Keratinocyte (primary cell): Measurements from ENCODE around the gene SRGAP3. TPM values are rescaled to one million over a fixed set of nuclear protein-coding genes. Genes with fewer than 3 reads are reported as not detected.

Source experiments
- DNase-seq: peaks from one replicate; pipeline ENCODE4 v3.0.0-alpha.2; 2011; ENCODE audit warnings: low read depth, missing footprints, low spot score
- FAIRE-seq: peaks from 2 replicates; lab custom pipeline; 2011; peaks lifted over from hg19 to GRCh38; lab: Jason Lieb, UNC
- H2AFZ ChIP-seq: 2 replicates; pipeline ENCODE4 v1.6.0; 2012; ENCODE audit warnings: low read length, control low read depth, inconsistent platforms; ENCODE audit not compliant: control insufficient read depth
- H3K27ac ChIP-seq: 2 replicates; pipeline ENCODE4 v1.5.1; 2011; ENCODE audit warnings: low read length; ENCODE audit not compliant: control insufficient read depth, insufficient read depth
- H3K27me3 ChIP-seq: 3 replicates; pipeline ENCODE4 v1.6.0; 2011; ENCODE audit warnings: low read length; ENCODE audit not compliant: control insufficient read depth, insufficient read depth; ENCODE audit errors: extremely low read depth
- H3K36me3 ChIP-seq, 2 experiments: 2 replicates in 1 of 2; 3 replicates in 1 of 2; pipeline ENCODE4 v1.5.1; 2011; ENCODE audit warnings: low read length in 2 of 2, mild to moderate bottlenecking in 1 of 2; ENCODE audit not compliant: control insufficient read depth in 2 of 2, insufficient read depth in 2 of 2; ENCODE audit errors: extremely low read depth in 1 of 2
- H3K4me1 ChIP-seq: 3 replicates; pipeline ENCODE4 v1.5.1; 2011; ENCODE audit warnings: low read length; ENCODE audit not compliant: control insufficient read depth, insufficient read depth; ENCODE audit errors: extremely low read depth
- H3K4me2 ChIP-seq: 3 replicates; pipeline ENCODE4 v1.6.0; 2011; ENCODE audit warnings: low read depth, low read length; ENCODE audit not compliant: control insufficient read depth, insufficient read depth; ENCODE audit errors: extremely low read depth
- H3K4me3 ChIP-seq, 3 experiments: fragments of 200-600 bp in 1 of 3; sonication (generic) in 1 of 3; 2 replicates in 2 of 3; 3 replicates in 1 of 3; pipeline ENCODE4 v1.5.1; 2011 to 2016; ENCODE audit warnings: low read length in 3 of 3, mild to moderate bottlenecking in 3 of 3, control low read depth in 2 of 3, inconsistent platforms in 1 of 3, low read depth in 1 of 3, mixed read lengths in 1 of 3, mixed run types in 1 of 3, moderate library complexity in 1 of 3; ENCODE audit not compliant: control insufficient read depth in 2 of 3, insufficient read depth in 2 of 3; ENCODE audit errors: extremely low read depth in 1 of 3
- H3K79me2 ChIP-seq: 2 replicates; pipeline ENCODE4 v1.6.0; 2012; ENCODE audit warnings: low read length; ENCODE audit not compliant: control insufficient read depth, insufficient read depth
- H3K9ac ChIP-seq: 3 replicates; pipeline ENCODE4 v1.6.0; 2011; ENCODE audit warnings: low read length; ENCODE audit not compliant: control insufficient read depth, insufficient read depth; ENCODE audit errors: extremely low read depth
- H3K9me1 ChIP-seq: 3 replicates; pipeline ENCODE4 v1.6.0; 2011; ENCODE audit warnings: low read length; ENCODE audit not compliant: control insufficient read depth, insufficient read depth; ENCODE audit errors: extremely low read depth
- H3K9me3 ChIP-seq: 2 replicates; pipeline ENCODE4 v1.5.1; 2012; ENCODE audit warnings: low read depth, low read length; ENCODE audit not compliant: control insufficient read depth
- H4K20me1 ChIP-seq: 3 replicates; pipeline ENCODE4 v1.6.0; 2011; ENCODE audit warnings: low read length; ENCODE audit not compliant: control insufficient read depth, insufficient read depth; ENCODE audit errors: extremely low read depth
- EZH2 ChIP-seq: IDR thresholded peaks from one replicate; pipeline ENCODE4 v1.6.1; 2012; ENCODE audit warnings: inconsistent platforms, mild to moderate bottlenecking, low read length, moderate library complexity
- dilution Hi-C: fragments of 300-500 bp; cut with MboI; formaldehyde crosslinking; loops from one replicate; pipeline ENCODE4 v1.7.0; 2020; ENCODE audit warnings: low sequenced_read_pairs; ENCODE audit not compliant: extremely low pct_ligation_motif_present
- polyA plus RNA-seq, 5 experiments: library from polyadenylated mRNA; depleted of rRNA in 3 of 5; stranded (reverse) in 3 of 5; stranded (forward) in 1 of 5; unstranded in 1 of 5; fragments of >200 nt; gene quantifications; 1 replicate in 1 of 5; 2 replicates in 3 of 5; 3 replicates in 1 of 5; pipeline versions ENCODE4 v1.2.1 to v1.2.3, GENCODE V29; 2011 to 2012; ENCODE audit warnings: missing spikeins in 2 of 5, low read depth in 1 of 5, low replicate concordance in 1 of 5
- TF ChIP-seq, protein P1 (sequence below), 3 experiments: IDR thresholded peaks in 1 of 3; conservative IDR thresholded peaks in 1 of 3; optimal IDR thresholded peaks in 1 of 3; 2 replicates in 2 of 3; 3 replicates in 1 of 3; pipeline versions ENCODE3 to v1.5.1; 2011; ENCODE audit warnings: low read length in 3 of 3, mild to moderate bottlenecking in 3 of 3, moderate library complexity in 2 of 3, control low read depth in 1 of 3, inconsistent platforms in 1 of 3; ENCODE audit not compliant: insufficient read depth in 2 of 3; ENCODE audit errors: extremely low read depth in 1 of 3

The SRGAP3 gene
- polyA plus RNA-seq, 1 donor (not counting 4 experiments of a cell fraction or from before 2014, with no cell fraction given), result 7.2 TPM

DNA sequence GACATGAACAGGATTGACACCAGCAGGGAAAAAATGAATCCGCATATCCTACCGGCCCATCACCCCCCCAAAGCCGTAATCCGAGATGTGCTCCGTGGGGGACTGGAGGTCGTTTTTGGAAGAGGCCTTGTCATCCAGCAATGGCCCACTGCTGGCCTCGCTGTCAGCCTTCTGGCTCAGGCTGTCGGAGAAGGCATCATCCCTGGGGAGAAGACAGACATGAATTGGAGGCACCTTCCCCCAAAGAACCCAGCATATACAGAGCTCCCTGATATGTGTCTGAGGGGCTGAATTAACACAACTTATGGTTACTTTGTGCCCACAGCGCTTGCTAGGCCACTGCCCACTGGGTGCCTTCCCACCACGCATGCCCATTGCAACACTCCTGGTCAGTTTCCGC, 256.6 kb downstream of the SRGAP3 start:
- H4K20me1 ChIP-seq, result no peaks in the 10 kb centered on the region
- H3K36me3 ChIP-seq, result peaks cover 0 to 3% of the 10 kb centered on the region in 2 experiments
- no peak overlapping the region for H3K4me3 ChIP-seq
- no peaks in the 10 kb centered on the region for H3K4me1 ChIP-seq
- TF ChIP-seq, protein P1, sequence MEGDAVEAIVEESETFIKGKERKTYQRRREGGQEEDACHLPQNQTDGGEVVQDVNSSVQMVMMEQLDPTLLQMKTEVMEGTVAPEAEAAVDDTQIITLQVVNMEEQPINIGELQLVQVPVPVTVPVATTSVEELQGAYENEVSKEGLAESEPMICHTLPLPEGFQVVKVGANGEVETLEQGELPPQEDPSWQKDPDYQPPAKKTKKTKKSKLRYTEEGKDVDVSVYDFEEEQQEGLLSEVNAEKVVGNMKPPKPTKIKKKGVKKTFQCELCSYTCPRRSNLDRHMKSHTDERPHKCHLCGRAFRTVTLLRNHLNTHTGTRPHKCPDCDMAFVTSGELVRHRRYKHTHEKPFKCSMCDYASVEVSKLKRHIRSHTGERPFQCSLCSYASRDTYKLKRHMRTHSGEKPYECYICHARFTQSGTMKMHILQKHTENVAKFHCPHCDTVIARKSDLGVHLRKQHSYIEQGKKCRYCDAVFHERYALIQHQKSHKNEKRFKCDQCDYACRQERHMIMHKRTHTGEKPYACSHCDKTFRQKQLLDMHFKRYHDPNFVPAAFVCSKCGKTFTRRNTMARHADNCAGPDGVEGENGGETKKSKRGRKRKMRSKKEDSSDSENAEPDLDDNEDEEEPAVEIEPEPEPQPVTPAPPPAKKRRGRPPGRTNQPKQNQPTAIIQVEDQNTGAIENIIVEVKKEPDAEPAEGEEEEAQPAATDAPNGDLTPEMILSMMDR (optimal IDR thresholded peaks at IDR 0.05 in 1 of 3, IDR thresholded peaks at IDR 0.05 in 1 of 3, conservative IDR thresholded peaks at IDR 0.05 in 1 of 3; ENCODE audit: extremely low read depth in 1 of 3, insufficient read depth in 2 of 3, low read length in 3 of 3), result no peak
- no peak for TF ChIP-seq EZH2
- no peak for DNase-seq
- no peak overlapping the region for H3K9ac ChIP-seq
- no peaks in the 10 kb centered on the region for H3K27me3 ChIP-seq
- dilution Hi-C loops, result loop anchor here (25.0 kb wide), 1 partner anchor 319 kb away; no protein-coding TSS in a partner anchor
- no peak overlapping the region for H3K4me2 ChIP-seq
- no peak for FAIRE-seq
- H3K9me3 ChIP-seq, result no peaks in the 10 kb centered on the region
- H3K27ac ChIP-seq, result no peak overlapping the region
- H3K79me2 ChIP-seq, result no peaks in the 10 kb centered on the region
- H3K9me1 ChIP-seq, result peaks cover 2% of the 10 kb centered on the region
- no peak overlapping the region for H2AFZ ChIP-seq

DNA sequence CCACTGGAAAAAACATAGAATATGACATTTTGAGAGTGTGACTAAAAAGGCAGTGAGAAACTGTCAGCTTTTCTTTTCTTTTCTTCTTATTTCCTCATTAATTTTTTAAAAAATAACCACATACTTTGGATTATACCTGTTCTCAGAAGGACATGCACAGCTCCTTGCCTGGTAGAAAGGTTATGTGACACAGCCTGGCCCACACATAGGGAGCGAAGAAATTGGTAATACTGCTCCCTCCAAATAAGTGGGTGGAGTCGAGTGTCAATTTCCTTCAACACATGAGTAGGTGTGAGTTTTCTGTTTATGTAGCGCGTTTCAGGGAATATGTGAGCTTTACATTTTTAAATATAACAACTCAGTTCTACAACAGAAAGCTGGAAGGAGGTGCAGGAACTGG, 257.2 kb downstream of the SRGAP3 start:
- no peaks in the 10 kb centered on the region for H3K9me3 ChIP-seq
- peaks cover 2% of the 10 kb centered on the region for H3K9me1 ChIP-seq
- DNase-seq (no peak), FAIRE-seq (no peak)
- H3K36me3 ChIP-seq, result peaks cover 0 to 3% of the 10 kb centered on the region in 2 experiments
- no peaks in the 10 kb centered on the region for H3K4me1 ChIP-seq
- H4K20me1 ChIP-seq, result no peaks in the 10 kb centered on the region
- no peak overlapping the region for H3K27ac ChIP-seq
- H3K4me2 ChIP-seq, result no peak overlapping the region
- TF ChIP-seq, protein P1 (optimal IDR thresholded peaks at IDR 0.05 in 1 of 3, IDR thresholded peaks at IDR 0.05 in 1 of 3, conservative IDR thresholded peaks at IDR 0.05 in 1 of 3; ENCODE audit: extremely low read depth in 1 of 3, insufficient read depth in 2 of 3, low read length in 3 of 3), result no peak
- TF ChIP-seq EZH2, result no peak
- no peaks in the 10 kb centered on the region for H3K79me2 ChIP-seq
- H3K4me3 ChIP-seq, result no peak overlapping the region
- no peak overlapping the region for H2AFZ ChIP-seq
- dilution Hi-C loops, result loop anchor here (25.0 kb wide), 1 partner anchor 320 kb away; no protein-coding TSS in a partner anchor
- no peaks in the 10 kb centered on the region for H3K27me3 ChIP-seq
- H3K9ac ChIP-seq, result no peak overlapping the region
